ENCODE measurements around the gene CCDC192. TPM values are rescaled to one million over a fixed set of nuclear protein-coding genes. Genes with fewer than 3 reads are reported as not detected.

The CCDC192 gene
- total RNA-seq, 4 donors from 2014 or later = 1.0 to 2.3 (median 1.1) TPM; not detected in 1

DNA sequence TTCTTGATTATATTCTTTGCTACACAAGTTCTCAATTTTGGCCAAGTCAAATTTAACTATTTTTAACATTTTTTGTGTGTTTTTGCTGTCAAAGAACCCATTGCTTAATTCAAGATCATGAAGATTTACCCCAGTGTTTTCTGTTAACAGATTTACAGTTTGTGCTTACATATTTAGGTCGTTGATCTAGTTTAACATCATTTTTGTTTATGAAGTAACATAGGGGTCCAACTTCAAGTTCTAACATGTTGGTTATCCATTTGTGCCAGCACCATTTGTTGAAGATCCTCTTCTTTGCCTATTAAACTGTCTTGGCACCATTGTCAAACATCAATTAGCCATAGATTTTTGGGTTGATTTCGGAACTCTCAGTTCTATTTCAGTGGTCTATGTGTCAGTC is 71.0 kb downstream of the CCDC192 start:
- TF ChIP-seq, protein P1, sequence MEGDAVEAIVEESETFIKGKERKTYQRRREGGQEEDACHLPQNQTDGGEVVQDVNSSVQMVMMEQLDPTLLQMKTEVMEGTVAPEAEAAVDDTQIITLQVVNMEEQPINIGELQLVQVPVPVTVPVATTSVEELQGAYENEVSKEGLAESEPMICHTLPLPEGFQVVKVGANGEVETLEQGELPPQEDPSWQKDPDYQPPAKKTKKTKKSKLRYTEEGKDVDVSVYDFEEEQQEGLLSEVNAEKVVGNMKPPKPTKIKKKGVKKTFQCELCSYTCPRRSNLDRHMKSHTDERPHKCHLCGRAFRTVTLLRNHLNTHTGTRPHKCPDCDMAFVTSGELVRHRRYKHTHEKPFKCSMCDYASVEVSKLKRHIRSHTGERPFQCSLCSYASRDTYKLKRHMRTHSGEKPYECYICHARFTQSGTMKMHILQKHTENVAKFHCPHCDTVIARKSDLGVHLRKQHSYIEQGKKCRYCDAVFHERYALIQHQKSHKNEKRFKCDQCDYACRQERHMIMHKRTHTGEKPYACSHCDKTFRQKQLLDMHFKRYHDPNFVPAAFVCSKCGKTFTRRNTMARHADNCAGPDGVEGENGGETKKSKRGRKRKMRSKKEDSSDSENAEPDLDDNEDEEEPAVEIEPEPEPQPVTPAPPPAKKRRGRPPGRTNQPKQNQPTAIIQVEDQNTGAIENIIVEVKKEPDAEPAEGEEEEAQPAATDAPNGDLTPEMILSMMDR (IDR thresholded peaks at IDR 0.05; ENCODE audit: low read depth) = no peak

DNA sequence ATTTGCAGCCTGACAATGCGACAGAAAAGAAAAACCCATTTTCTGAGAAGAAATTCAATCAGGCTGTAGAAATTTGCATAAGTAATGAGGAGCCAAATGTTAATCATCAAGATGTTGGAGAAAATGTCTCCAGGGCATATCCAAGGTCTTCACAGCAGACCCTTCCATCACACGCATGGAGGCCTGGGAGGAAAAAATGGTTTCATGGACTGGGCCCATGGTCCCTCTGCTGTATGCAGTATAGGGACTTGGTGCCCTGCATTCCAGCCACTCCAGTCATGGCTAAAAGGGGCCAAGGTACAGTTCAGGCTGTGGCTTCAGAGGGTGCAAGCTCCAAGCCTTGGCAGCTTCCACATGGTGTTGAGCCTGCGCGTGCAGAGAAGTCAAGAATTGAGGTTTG is 73.3 kb downstream of the CCDC192 start:
- TF ChIP-seq, protein P1 (IDR thresholded peaks at IDR 0.05; ENCODE audit: low read depth) = no peak

DNA sequence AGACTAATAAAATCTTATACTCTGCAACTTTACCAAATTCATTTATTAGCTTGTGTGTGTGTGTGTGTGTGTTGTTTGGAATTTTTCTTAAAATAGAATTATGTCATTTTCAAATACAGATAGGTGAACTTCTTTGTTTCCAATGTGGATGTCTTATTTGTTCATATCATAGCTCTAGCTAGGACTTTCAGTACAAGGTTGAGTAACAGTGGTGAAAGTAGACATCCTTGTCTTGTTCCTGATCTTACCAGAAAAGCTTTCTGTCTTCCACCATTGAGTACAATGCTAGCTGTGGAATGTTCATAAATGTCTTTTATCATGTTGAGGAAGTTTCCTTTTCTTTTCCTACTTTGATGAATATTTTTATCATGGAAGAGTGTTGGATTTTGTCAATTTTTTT is 74.8 kb downstream of the CCDC192 start:
- TF ChIP-seq, protein P1 (IDR thresholded peaks at IDR 0.05; ENCODE audit: low read depth) = no peak

DNA sequence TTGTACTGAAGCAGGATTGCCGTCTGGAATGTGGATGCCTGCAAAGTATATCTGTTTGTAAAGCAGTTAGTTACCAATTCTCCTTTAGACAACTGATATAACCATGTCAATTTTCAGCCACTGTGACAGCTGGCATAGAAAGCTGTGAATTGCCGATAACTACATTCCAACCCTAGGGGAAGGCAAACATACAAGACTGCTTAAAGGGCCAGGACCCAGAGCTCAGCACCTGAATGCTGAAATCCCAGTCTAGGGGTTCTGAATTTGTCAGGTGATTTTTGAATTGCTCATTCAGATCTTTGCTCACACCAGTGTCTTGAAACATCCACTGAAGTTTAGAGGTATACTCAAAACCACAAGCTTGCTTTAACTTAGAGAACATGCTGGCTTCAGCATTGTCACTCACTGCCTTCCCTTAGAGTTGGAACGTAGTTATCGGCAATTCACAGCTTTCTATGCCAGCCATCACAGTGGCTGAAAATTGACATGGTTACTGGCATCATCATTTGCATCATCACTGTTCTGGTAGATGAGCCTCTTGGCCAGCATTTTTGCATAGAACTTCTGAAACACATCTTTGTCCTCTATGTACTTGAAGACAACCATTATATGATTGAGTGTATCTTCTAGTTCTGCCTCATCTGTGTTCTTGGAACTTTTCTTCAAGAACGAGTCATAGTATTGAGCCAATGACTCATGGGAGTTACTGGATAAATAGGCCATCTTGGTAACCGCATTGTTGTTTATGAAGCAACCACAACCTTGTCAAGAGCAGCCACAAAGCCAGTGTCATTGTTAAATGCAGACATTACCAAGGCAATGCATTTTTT is 82.1 kb downstream of the CCDC192 start:
- TF ChIP-seq, protein P1 (IDR thresholded peaks at IDR 0.05; ENCODE audit: low read depth) = no peak

DNA sequence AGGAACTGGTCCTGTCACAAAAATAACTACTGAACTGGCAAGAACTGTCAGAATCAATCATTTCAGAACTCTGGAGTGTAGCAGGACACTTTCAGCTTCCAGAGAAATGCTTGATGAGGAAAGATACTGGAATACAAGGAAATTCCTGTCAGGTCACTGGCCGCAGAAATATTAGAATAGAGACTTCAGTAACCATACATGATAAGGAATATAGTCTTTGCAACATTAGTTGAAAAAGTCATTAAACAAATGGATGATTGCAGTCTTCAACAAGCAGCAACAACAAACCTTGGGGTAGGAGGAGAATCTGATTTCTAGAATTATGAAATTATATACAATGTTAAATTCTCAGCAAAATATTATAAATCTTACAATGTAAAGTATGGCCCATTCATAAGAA is 88.2 kb downstream of the CCDC192 start:
- TF ChIP-seq, protein P1 (IDR thresholded peaks at IDR 0.05; ENCODE audit: low read depth) = no peak

DNA sequence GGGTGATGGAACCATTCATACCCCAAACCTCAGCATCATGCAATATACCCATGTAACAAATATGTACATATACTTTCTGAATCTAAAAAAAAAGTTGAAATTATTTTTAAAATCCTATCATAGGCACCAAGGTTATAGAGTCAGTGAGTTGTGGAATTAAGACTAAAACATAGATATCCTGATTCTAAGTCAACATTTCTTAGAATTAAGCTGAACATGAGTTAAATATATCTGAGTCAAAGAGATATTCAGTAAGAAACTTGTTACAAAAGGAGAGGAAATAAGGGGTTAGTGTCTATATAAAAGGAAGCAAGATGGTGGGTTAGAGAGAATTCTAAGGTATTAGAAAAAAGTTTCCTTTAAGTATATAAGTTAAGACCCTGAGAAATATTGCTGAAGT is 89.9 kb downstream of the CCDC192 start:
- TF ChIP-seq, protein P1 (IDR thresholded peaks at IDR 0.05; ENCODE audit: low read depth) = no peak

DNA sequence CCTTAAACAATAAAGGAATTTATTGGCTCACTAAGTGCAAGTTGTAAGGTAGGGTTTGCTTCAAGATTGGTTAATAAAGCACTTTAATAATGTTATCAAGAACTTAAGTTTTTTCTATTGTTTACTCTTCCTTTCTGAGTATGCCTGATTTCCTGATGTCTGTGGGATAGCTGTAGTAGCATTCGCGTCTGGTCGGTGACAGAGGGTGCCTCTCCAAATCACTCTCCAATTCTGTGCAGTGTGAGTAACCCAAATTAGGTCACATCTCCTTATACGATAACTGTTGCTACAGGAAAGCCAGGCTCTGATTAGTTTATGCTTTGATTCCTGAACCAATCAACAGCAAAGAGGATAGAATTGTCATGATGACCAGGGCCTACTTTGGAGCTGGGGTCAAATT is 90.7 kb downstream of the CCDC192 start:
- TF ChIP-seq, protein P1 (IDR thresholded peaks at IDR 0.05; ENCODE audit: low read depth) = no peak
